Ishikawa (cell line): ENCODE data around the gene IMMP2L.

Source experiments
- CEBPB ChIP-seq: IDR thresholded peaks from 2 replicates; pipeline ENCODE4 v1.6.1; 2012
- CREB1 ChIP-seq: IDR thresholded peaks from 2 replicates; pipeline ENCODE4 v1.6.1; 2012; ENCODE audit warnings: low read depth
- EGR1 ChIP-seq: IDR thresholded peaks from 2 replicates; pipeline ENCODE4 v1.6.1; 2012
- EP300 ChIP-seq: IDR thresholded peaks from 2 replicates; pipeline ENCODE4 v1.6.1; 2012; ENCODE audit warnings: borderline replicate concordance
- FOXM1 ChIP-seq: IDR thresholded peaks from 2 replicates; pipeline ENCODE4 v1.6.1; 2012; ENCODE audit warnings: low read depth, borderline replicate concordance
- NFIC ChIP-seq: IDR thresholded peaks from 2 replicates; pipeline ENCODE4 v1.6.1; 2012
- RAD21 ChIP-seq: IDR thresholded peaks from 2 replicates; pipeline ENCODE4 v1.6.1; 2012; ENCODE audit warnings: low read depth
- TAF1 ChIP-seq: IDR thresholded peaks from 2 replicates; pipeline ENCODE4 v1.6.1; 2012; ENCODE audit warnings: low read depth, mild to moderate bottlenecking
- TCF12 ChIP-seq: IDR thresholded peaks from 2 replicates; pipeline ENCODE4 v1.6.1; 2012; ENCODE audit warnings: low read depth
- TEAD4 ChIP-seq: IDR thresholded peaks from 2 replicates; pipeline ENCODE4 v1.6.1; 2012
- YY1 ChIP-seq: IDR thresholded peaks from 2 replicates; pipeline ENCODE4 v1.6.1; 2012; ENCODE audit warnings: low read depth
- ZBTB7A ChIP-seq: IDR thresholded peaks from 2 replicates; pipeline ENCODE4 v1.6.1; 2012; ENCODE audit warnings: low read depth
- TF ChIP-seq, protein P1 (sequence below): IDR thresholded peaks from 2 replicates; pipeline ENCODE4 v1.6.1; 2012; ENCODE audit warnings: low read depth, mild to moderate bottlenecking
- TF ChIP-seq, protein P2 (sequence below): IDR thresholded peaks from 2 replicates; pipeline ENCODE4 v1.6.1; 2012
- TF ChIP-seq, protein P3 (sequence below): IDR thresholded peaks from 2 replicates; pipeline ENCODE4 v1.6.1; 2012

Gene IMMP2L

DNA sequence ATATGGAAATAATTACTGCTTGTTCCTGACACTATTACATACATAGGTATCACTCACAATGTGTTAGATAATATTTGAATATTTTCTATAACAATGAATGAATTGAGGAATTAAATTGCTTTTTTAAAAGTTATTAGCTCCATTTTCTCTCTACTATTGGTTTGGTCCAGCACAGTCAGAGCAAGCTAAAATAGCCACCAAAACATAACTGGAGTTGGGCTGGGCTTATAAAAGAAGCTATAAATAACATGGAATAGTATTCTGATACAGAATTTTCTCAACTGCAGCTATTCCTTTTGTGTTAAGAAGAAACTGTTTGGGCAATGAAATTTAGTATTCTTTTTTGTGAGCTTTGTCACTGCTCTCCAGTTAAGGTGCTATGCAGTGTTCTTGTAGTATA is 614.0 kb downstream of the IMMP2L start:
- no peak for TF ChIP-seq CREB1
- no peak for TF ChIP-seq TCF12
- TF ChIP-seq, protein P1, sequence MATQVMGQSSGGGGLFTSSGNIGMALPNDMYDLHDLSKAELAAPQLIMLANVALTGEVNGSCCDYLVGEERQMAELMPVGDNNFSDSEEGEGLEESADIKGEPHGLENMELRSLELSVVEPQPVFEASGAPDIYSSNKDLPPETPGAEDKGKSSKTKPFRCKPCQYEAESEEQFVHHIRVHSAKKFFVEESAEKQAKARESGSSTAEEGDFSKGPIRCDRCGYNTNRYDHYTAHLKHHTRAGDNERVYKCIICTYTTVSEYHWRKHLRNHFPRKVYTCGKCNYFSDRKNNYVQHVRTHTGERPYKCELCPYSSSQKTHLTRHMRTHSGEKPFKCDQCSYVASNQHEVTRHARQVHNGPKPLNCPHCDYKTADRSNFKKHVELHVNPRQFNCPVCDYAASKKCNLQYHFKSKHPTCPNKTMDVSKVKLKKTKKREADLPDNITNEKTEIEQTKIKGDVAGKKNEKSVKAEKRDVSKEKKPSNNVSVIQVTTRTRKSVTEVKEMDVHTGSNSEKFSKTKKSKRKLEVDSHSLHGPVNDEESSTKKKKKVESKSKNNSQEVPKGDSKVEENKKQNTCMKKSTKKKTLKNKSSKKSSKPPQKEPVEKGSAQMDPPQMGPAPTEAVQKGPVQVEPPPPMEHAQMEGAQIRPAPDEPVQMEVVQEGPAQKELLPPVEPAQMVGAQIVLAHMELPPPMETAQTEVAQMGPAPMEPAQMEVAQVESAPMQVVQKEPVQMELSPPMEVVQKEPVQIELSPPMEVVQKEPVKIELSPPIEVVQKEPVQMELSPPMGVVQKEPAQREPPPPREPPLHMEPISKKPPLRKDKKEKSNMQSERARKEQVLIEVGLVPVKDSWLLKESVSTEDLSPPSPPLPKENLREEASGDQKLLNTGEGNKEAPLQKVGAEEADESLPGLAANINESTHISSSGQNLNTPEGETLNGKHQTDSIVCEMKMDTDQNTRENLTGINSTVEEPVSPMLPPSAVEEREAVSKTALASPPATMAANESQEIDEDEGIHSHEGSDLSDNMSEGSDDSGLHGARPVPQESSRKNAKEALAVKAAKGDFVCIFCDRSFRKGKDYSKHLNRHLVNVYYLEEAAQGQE = no peak
- no peak for TF ChIP-seq EGR1
- TF ChIP-seq RAD21 = no peak

DNA sequence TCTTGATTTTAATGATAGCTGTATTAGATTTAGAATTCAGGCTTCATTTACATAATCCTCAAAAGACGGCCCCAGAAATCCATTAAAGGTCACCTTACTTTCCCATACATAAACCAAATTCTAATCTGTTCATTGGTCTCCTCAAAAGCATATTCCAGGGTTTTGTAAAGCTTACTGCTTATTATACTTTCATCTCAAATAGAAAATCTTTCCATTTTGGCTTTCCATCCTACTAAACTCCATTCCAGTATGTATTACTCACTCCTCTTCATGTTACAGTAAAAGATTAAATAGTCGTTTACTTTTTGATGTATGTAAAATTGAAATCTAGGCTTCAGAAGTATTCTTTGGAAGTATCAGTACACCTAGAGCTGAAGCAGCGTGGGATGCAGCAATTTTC is 614.9 kb downstream of the IMMP2L start:
- TF ChIP-seq YY1 = no peak
- no peak for TF ChIP-seq TEAD4
- TF ChIP-seq, protein P2, sequence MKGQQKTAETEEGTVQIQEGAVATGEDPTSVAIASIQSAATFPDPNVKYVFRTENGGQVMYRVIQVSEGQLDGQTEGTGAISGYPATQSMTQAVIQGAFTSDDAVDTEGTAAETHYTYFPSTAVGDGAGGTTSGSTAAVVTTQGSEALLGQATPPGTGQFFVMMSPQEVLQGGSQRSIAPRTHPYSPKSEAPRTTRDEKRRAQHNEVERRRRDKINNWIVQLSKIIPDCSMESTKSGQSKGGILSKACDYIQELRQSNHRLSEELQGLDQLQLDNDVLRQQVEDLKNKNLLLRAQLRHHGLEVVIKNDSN = no peak
- no peak for TF ChIP-seq FOXM1
- TF ChIP-seq TCF12 = no peak
- no peak for TF ChIP-seq RAD21
- no peak for TF ChIP-seq EGR1
- TF ChIP-seq TAF1 = no peak
- TF ChIP-seq NFIC = no peak
- TF ChIP-seq, protein P1 = no peak
- TF ChIP-seq, protein P3, sequence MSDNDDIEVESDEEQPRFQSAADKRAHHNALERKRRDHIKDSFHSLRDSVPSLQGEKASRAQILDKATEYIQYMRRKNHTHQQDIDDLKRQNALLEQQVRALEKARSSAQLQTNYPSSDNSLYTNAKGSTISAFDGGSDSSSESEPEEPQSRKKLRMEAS = no peak
- TF ChIP-seq CREB1 = no peak
- no peak for TF ChIP-seq CEBPB
- no peak for TF ChIP-seq EP300
- TF ChIP-seq ZBTB7A = no peak

DNA sequence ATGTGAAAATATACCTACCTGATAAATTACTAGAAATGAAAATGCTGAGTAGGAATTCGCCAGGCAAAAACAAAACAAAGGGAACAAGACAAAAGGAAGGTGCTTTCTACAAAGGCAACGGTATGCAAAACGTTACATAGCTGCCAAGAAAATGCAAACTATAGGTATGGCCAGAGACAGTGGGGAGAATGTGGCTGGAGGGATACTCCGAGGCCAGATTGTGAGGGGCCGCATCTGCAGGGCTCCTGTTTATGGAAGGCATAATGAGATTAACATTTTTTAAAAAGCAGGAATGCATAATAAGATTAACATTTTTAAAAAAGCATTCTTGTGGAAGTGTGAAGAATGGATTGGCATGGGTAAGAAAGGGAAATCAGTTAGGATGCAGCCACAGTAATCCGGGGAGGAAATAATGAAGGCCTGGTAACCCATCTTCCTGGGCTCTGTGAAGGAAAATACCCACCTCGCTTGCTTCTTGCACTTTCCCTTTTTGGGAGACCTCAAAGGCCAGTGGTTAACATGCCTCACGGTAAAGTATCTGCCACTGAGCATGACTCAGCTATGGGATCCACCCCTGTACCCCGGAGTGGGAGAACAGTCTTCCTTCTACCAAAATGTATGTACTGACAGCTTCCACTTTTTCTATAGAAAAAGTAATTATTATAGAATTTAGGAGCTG is 617.2 kb downstream of the IMMP2L start:
- TF ChIP-seq, protein P2 = no peak
- TF ChIP-seq NFIC (no peak), YY1 (no peak), CEBPB (no peak), ZBTB7A (no peak), TCF12 (no peak)
- TF ChIP-seq, protein P1 = no peak

DNA sequence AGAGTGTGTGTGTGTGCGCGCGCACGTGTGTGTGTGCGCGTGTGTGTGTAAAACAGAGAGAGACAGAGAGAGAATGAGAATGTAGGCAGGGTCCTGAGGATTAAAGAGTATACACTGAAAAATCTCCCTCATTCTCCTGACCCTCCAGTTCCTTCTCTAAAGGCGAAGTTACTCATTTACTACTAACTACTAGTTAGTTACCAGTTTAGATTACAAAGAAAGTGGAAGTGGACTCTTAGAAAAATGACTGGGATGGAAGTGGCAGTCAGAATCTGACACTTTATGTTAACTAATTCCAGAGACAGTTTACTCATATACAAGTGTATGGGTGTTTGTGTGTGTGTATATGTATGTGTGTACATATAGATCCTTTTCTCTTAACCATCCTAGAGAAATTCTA is 617.8 kb downstream of the IMMP2L start:
- TF ChIP-seq, protein P3 = no peak
- TF ChIP-seq FOXM1 (no peak), NFIC (no peak), YY1 (no peak), TEAD4 (no peak), EGR1 (no peak), RAD21 (no peak), TAF1 (no peak), EP300 (no peak), CREB1 (no peak), ZBTB7A (no peak), CEBPB (no peak), TCF12 (no peak)
- TF ChIP-seq, protein P1 = no peak
- TF ChIP-seq, protein P2 = no peak
